ENCODE results near the gene RALGAPA2. TPM values are rescaled to one million over a fixed set of nuclear protein-coding genes. Genes with fewer than 3 reads are reported as not detected.

The RALGAPA2 gene
- total and polyA plus RNA-seq, 2 experiments from 2014 or later, result 13.1 to 43.4 TPM

GRCh38 chr20:20529597-20529996 lies 182.8 kb downstream of the RALGAPA2 start:
- no peaks in the 10 kb centered on the region for H3K9me3 Mint-ChIP-seq

More at GRCh38 chr20:20529597-20529996, 182.8 kb downstream of the RALGAPA2 start:
- H3K27me3 Mint-ChIP-seq (ENCODE audit: insufficient read depth, low read depth, poor library complexity), result no peaks in the 10 kb centered on the region
- Histone ChIP-seq H3K27me3 (ENCODE audit: insufficient read depth) (no peaks in the 10 kb centered on the region), H2AFZ (no peak overlapping the region), H3K36me3 (ENCODE audit: insufficient read depth) (no peaks in the 10 kb centered on the region), H3K9me2 (ENCODE audit: insufficient read depth) (no peaks in the 10 kb centered on the region; the same call in 1 of the 2 replicates), H4K20me1 (replicated peaks; ENCODE audit: insufficient read depth) (no peaks in the 10 kb centered on the region), H3K27ac (ENCODE audit: low read depth) (no peak overlapping the region), H3K4me3 (no peak overlapping the region), H3K79me2 (replicated peaks; ENCODE audit: insufficient read depth) (no peaks in the 10 kb centered on the region), H3K4me1 (ENCODE audit: insufficient read depth) (0 out of 2 replicates have a peak, but pooled peaks cover 6% of the 10 kb centered on the region), H3K4me2 (no peak overlapping the region), H3F3A (replicated peaks; ENCODE audit: low read depth) (no peaks in the 10 kb centered on the region)
- DNase-seq (ENCODE audit: low spot score) (no peak), ATAC-seq (no peak)
- no peak overlapping the region for H3K4me3 Mint-ChIP-seq
- TF ChIP-seq JUNB (IDR thresholded peaks at IDR 0.05; ENCODE audit: unreplicated experiment) (no peak), EZH2 (IDR thresholded peaks at IDR 0.05; ENCODE audit: low read depth, unreplicated experiment) (no peak), NANOG (IDR thresholded peaks at IDR 0.05; ENCODE audit: borderline replicate concordance) (no peak), EZH2phosphoT487 (IDR thresholded peaks at IDR 0.05; ENCODE audit: unreplicated experiment) (no peak), ZNF114 (CRISPR knock-in tag; IDR thresholded peaks at IDR 0.05) (no peak), ZNF462 (CRISPR knock-in tag; IDR thresholded peaks at IDR 0.05) (no peak), CREB1 (CRISPR knock-in tag; IDR thresholded peaks at IDR 0.05; ENCODE audit: low read depth) (no peak), STAT1 (IDR thresholded peaks at IDR 0.05; ENCODE audit: unreplicated experiment) (no peak), REST (IDR thresholded peaks at IDR 0.05; ENCODE audit: unreplicated experiment) (no peak), ZNF331 (CRISPR knock-in tag; IDR thresholded peaks at IDR 0.05; ENCODE audit: low read depth) (no peak), CTCF (conservative IDR thresholded peaks at IDR 0.05; ENCODE audit: low read depth in 2 of 2) (no peak), POLR2AphosphoS5 (IDR thresholded peaks at IDR 0.05; ENCODE audit: low read depth) (no peak), ETS1 (IDR thresholded peaks at IDR 0.05) (no peak)
- peaks cover 14% of the 10 kb centered on the region for H3K4me1 Mint-ChIP-seq
- H3K27ac Mint-ChIP-seq, result no peak overlapping the region
- peaks cover 2% of the 10 kb centered on the region; the same call in 2 of the 3 replicates for H3K36me3 Mint-ChIP-seq (ENCODE audit: low read depth)
